DMS114 treated with DMSO at 0.1 percent for 48 hours (cell line): ENCODE results near the gene KCNG2.

ENCODE experiments used
- DNase-seq: peaks from one replicate; lab custom pipeline; 2025; ENCODE audit not compliant: unreplicated experiment; lab: John Stamatoyannopoulos, UW

Gene KCNG2

GRCh38 chr18:79768745-79769144 is 29.0 kb upstream of the KCNG2 start:
- no peak for DNase-seq

GRCh38 chr18:79769698-79770500 is 27.8 kb upstream of the KCNG2 start:
- DNase-seq, result no peak

GRCh38 chr18:79770501-79770815 is 27.3 kb upstream of the KCNG2 start:
- no peak for DNase-seq

GRCh38 chr18:79770826-79771225 is 26.9 kb upstream of the KCNG2 start:
- DNase-seq, result no peak

- DNase-seq, result no peak
These were observed 26.2 kb upstream of the KCNG2 start for GRCh38 chr18:79771446-79772107.

- DNase-seq, result no peak
These were observed 25.5 kb upstream of the KCNG2 start for GRCh38 chr18:79772108-79772864.

GRCh38 chr18:79772865-79773696 is 24.7 kb upstream of the KCNG2 start:
- no peak for DNase-seq

GRCh38 chr18:79774111-79774510 is 23.6 kb upstream of the KCNG2 start:
- no peak for DNase-seq

- no peak for DNase-seq
These were observed 22.1 kb upstream of the KCNG2 start for GRCh38 chr18:79775441-79776221.

- DNase-seq, result no peak
These were observed 21.1 kb upstream of the KCNG2 start for GRCh38 chr18:79776674-79777073.

GRCh38 chr18:79778291-79778791 is 19.4 kb upstream of the KCNG2 start:
- DNase-seq, result no peak

GRCh38 chr18:79779021-79779699 is 18.6 kb upstream of the KCNG2 start:
- DNase-seq, result no peak

GRCh38 chr18:79779700-79780190 is 18.0 kb upstream of the KCNG2 start:
- DNase-seq, result no peak

GRCh38 chr18:79780547-79780946 is 17.2 kb upstream of the KCNG2 start:
- no peak for DNase-seq

- no peak for DNase-seq
These were observed 16.3 kb upstream of the KCNG2 start for GRCh38 chr18:79781331-79781941.

- no peak for DNase-seq
These were observed 15.0 kb upstream of the KCNG2 start for GRCh38 chr18:79782566-79783308.

- no peak for DNase-seq
These were observed 13.4 kb upstream of the KCNG2 start for GRCh38 chr18:79784071-79784913.
